Measurements from ENCODE around the gene ELMO1.

The ELMO1 gene

DNA sequence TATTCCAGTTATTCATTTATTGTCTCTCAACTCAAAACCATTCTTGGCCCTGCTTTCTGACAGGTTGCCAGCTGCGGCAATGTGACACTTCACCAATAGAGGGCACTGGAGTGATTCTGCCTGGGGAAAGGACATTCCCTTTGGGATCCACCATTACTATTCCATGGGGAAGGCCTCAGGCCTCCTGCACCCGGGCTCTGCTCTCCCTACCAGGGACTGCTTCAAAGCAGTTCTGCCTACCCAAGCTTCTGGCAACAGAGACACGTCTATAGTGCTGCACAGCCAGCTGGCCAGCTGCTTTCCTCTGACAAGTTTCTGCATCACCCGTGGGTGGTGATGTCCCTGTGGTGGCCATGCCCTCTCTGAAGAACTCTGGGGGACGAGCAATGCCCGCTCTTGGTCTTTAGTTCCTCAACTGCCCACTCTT, 163.8 kb downstream of the ELMO1 start:
- in situ Hi-C loops (cut with HindIII; ENCODE audit: low sequenced_read_pairs): no loop called here
- DNase-seq (ENCODE audit: low read depth): no peak
- no peak overlapping the region for H3K4me3 ChIP-seq (ENCODE audit: low read depth, low read length)
- TF ChIP-seq, protein P1, sequence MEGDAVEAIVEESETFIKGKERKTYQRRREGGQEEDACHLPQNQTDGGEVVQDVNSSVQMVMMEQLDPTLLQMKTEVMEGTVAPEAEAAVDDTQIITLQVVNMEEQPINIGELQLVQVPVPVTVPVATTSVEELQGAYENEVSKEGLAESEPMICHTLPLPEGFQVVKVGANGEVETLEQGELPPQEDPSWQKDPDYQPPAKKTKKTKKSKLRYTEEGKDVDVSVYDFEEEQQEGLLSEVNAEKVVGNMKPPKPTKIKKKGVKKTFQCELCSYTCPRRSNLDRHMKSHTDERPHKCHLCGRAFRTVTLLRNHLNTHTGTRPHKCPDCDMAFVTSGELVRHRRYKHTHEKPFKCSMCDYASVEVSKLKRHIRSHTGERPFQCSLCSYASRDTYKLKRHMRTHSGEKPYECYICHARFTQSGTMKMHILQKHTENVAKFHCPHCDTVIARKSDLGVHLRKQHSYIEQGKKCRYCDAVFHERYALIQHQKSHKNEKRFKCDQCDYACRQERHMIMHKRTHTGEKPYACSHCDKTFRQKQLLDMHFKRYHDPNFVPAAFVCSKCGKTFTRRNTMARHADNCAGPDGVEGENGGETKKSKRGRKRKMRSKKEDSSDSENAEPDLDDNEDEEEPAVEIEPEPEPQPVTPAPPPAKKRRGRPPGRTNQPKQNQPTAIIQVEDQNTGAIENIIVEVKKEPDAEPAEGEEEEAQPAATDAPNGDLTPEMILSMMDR (IDR thresholded peaks at IDR 0.05; ENCODE audit: low read depth, low read length, missing control alignments): peak; percentile 43

DNA sequence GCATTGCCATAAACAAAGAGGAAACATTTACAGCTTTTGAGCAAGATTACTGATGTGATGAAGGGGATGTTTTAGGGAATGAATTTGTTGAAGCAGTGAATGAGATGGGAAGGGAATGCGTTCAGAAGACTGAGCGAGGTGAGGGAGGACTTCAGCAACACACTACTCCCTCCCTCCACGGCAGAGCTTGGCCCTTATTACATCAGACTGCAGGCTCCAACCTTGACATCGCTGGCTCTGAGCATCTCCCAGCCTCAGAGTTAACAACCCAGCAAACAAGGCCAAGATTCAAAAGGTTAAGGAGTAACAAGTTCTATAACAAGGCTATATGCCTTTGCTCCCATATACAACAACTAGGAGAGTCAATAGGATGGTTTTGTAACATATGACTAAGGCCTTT, 164.4 kb downstream of the ELMO1 start:
- H3K4me3 ChIP-seq (ENCODE audit: low read depth, low read length): no peak overlapping the region
- in situ Hi-C loops (cut with HindIII; ENCODE audit: low sequenced_read_pairs): no loop called here
- no peak for DNase-seq (ENCODE audit: low read depth)
- TF ChIP-seq, protein P1 (IDR thresholded peaks at IDR 0.05; ENCODE audit: low read depth, low read length, missing control alignments): no peak

DNA sequence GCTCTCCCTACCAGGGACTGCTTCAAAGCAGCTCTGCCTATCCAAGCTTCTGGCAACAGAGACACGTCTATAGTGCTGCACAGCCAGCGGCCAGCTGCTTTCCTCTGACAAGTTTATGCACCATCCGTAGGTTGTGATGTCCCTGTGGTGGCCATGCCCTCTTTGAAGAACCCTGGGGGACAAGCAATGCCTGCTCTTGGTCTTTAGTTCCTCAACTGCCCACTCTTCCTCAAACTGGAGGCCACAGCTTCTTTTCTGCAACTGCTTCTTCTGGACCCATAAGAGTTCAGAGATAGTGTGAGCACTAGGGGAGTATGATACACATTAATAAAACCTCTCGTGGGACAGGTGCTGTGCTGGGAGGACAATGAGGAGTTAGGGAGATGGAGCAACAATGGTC, 164.9 kb downstream of the ELMO1 start:
- in situ Hi-C loops (cut with HindIII; ENCODE audit: low sequenced_read_pairs): no loop called here
- DNase-seq (ENCODE audit: low read depth): no peak
- H3K4me3 ChIP-seq (ENCODE audit: low read depth, low read length): no peak overlapping the region
- TF ChIP-seq, protein P1 (IDR thresholded peaks at IDR 0.05; ENCODE audit: low read depth, low read length, missing control alignments): no peak

DNA sequence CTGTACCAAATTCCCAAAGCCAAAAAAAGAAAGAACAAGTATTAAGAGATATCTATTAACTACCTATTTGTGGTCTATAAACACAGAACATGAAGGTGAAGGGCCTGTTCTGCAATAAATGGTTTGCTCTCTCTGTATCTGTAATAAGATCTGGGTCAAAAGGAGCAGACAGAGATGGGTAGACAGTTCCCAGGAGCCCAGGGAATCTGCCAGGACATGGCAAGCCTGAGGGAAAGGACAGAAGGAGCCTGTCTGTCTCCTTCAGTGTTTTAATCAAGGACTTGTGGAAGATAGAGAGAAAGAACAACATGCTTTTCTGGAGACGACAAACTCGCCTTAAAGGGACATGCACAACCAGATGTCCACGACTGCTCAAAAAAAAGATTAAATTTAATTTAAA, 165.7 kb downstream of the ELMO1 start:
- no peak overlapping the region for H3K4me3 ChIP-seq (ENCODE audit: low read depth, low read length)
- TF ChIP-seq, protein P1 (IDR thresholded peaks at IDR 0.05; ENCODE audit: low read depth, low read length, missing control alignments): no peak
- DNase-seq (ENCODE audit: low read depth): no peak
- in situ Hi-C loops (cut with HindIII; ENCODE audit: low sequenced_read_pairs): no loop called here

DNA sequence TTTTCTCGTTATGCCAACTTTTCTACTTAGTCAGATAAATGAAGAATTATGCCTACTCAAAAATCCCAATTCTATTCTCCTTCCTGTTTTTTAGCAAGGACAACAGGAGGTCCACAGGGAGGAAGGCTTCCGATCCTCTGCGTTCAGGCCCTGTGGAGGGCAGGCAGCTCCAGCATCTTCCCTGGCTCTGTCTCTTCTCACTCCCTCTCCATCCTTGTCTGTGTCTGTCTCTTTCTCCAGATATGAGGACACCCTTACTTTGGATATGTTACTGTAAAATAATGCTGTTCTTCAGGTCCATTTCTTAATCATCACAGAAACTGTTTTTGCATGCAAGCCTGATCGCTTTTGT, 166.6 kb downstream of the ELMO1 start:
- TF ChIP-seq, protein P1 (IDR thresholded peaks at IDR 0.05; ENCODE audit: low read depth, low read length, missing control alignments): no peak
- no peak overlapping the region for H3K4me3 ChIP-seq (ENCODE audit: low read depth, low read length)
- DNase-seq (ENCODE audit: low read depth): no peak
- in situ Hi-C loops (cut with HindIII; ENCODE audit: low sequenced_read_pairs): no loop called here

DNA sequence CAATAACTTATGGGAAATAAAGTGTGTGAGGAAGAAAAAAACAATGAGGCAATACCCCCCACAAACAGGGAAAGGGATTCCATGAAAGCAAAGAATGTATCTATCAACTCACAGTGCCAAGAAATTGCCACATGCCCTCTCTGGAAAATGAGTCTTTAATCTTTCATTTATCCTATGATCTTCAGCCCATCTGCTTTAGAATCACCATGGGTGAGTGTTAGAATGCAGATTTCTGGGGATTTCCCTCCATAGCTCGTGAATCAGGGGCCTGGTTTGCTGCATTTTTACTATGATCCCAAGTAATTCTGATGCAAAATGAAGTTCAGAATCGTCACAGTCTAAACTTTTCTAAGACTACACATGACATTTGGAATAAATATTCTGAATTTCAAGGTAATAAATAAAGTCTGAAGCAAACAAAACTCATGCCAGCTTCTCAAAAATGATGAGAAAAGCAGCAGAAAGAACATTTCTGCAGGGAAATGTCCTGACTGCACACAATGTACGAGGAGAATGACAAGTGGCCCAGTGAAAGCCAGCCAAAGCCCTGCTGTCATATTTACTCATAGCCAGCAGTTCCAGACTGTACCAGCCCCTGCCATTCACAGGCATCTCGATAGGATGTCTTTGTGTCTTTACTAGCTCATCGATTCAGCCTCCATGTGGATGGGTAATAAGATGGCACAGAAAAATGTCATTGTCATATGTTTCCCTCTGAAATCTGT, 167.1 kb downstream of the ELMO1 start:
- TF ChIP-seq, protein P1 (IDR thresholded peaks at IDR 0.05; ENCODE audit: low read depth, low read length, missing control alignments): no peak

More for the DNA sequence above, 167.1 kb downstream of the ELMO1 start:
- no peak overlapping the region for H3K4me3 ChIP-seq (ENCODE audit: low read depth, low read length)
- in situ Hi-C loops (cut with HindIII; ENCODE audit: low sequenced_read_pairs): no loop called here
- no peak for DNase-seq (ENCODE audit: low read depth)

All from astrocyte of the cerebellum (primary cell).